ENCODE results near the gene CASP10. TPM values are rescaled to one million over a fixed set of nuclear protein-coding genes. Genes with fewer than 3 reads are reported as not detected.

CASP10 gene
- total and polyA plus RNA-seq, 2 of the 13 experiments (the other 11 are each of a cell fraction or from before 2014, with no cell fraction given) = 22.2 to 23.8 TPM

DNA sequence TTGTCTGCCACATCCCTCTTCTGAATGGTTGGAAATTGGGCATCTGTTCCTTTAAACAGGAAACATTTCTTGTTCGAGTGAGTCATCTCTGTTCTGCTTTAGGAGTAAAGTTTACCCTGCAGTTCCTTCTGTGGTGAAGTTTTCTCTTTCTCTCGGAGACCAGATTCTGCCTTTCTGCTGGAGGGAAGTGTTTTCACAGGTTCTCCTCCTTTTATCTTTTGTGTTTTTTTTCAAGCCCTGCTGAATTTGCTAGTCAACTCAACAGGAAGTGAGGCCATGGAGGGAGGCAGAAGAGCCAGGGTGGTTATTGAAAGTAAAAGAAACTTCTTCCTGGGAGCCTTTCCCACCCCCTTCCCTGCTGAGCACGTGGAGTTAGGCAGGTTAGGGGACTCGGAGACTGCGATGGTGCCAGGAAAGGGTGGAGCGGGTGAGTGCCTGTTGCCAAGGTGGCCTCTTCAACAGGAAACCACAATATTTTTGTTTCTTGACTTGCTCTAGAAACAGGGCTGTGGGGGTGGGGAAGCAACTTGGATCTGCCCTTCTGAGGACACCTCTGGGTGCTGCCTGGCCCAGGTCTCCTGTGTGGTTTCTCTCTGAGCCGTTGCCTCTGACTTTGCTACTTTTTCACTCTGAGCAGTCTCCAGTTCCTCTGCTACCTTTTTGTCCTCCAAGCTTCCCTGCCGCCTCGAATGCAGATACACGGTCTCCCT lies 75.2 kb downstream of the CASP10 start (continued):
- TF ChIP-seq ASH2L (IDR thresholded peaks at IDR 0.05; ENCODE audit: insufficient read length, low read depth, low read length) = peak; percentile 55
- no peak for TF ChIP-seq ZNF256 (CRISPR knock-in tag; conservative IDR thresholded peaks at IDR 0.05)
- peak; percentile 24; the same call in 1 of the 2 replicates for TF ChIP-seq MXD1 (CRISPR knock-in tag; IDR thresholded peaks at IDR 0.05)
- TF ChIP-seq POGK (CRISPR knock-in tag; conservative IDR thresholded peaks at IDR 0.05) = no peak; the same call in 1 of the 2 replicates
- TF ChIP-seq DBP (CRISPR knock-in tag; IDR thresholded peaks at IDR 0.05; ENCODE audit: not compliant biosample characterization) = no peak
- TF ChIP-seq ZZZ3 (CRISPR knock-in tag; IDR thresholded peaks at IDR 0.05; ENCODE audit: borderline replicate concordance) = no peak
- TF ChIP-seq CREM (IDR thresholded peaks at IDR 0.05) = 0 out of 2 replicates have a peak, but pooled peaks have one; percentile 9
- TF ChIP-seq CREM (CRISPR knock-in tag; IDR thresholded peaks at IDR 0.05) = no peak
- peak; percentile 56; the same call in 1 of the 2 replicates for TF ChIP-seq SSRP1 (CRISPR knock-in tag; IDR thresholded peaks at IDR 0.05)
- no peak for TF ChIP-seq NCOR1 (IDR thresholded peaks at IDR 0.05; ENCODE audit: borderline replicate concordance, low read length)
- no peak for TF ChIP-seq RFXAP (CRISPR knock-in tag; IDR thresholded peaks at IDR 0.05; ENCODE audit: borderline replicate concordance)
- no peak for TF ChIP-seq ZBTB42 (CRISPR knock-in tag; IDR thresholded peaks at IDR 0.05)
- TF ChIP-seq SNAPC2 (CRISPR knock-in tag; IDR thresholded peaks at IDR 0.05) = 0 out of 2 replicates have a peak, but pooled peaks have one; percentile 51
- TF ChIP-seq, protein P1, sequence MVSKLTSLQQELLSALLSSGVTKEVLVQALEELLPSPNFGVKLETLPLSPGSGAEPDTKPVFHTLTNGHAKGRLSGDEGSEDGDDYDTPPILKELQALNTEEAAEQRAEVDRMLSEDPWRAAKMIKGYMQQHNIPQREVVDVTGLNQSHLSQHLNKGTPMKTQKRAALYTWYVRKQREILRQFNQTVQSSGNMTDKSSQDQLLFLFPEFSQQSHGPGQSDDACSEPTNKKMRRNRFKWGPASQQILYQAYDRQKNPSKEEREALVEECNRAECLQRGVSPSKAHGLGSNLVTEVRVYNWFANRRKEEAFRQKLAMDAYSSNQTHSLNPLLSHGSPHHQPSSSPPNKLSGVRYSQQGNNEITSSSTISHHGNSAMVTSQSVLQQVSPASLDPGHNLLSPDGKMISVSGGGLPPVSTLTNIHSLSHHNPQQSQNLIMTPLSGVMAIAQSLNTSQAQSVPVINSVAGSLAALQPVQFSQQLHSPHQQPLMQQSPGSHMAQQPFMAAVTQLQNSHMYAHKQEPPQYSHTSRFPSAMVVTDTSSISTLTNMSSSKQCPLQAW (CRISPR knock-in tag; IDR thresholded peaks at IDR 0.05) = peak; percentile 62; the same call in 1 of the 2 replicates
- peak; percentile 51 for TF ChIP-seq HDAC2 (CRISPR knock-in tag; IDR thresholded peaks at IDR 0.05)
- TF ChIP-seq REL (CRISPR knock-in tag; conservative IDR thresholded peaks at IDR 0.05) = no peak
- TF ChIP-seq RFXANK (CRISPR knock-in tag; IDR thresholded peaks at IDR 0.05) = no peak
- TF ChIP-seq, protein P2, sequence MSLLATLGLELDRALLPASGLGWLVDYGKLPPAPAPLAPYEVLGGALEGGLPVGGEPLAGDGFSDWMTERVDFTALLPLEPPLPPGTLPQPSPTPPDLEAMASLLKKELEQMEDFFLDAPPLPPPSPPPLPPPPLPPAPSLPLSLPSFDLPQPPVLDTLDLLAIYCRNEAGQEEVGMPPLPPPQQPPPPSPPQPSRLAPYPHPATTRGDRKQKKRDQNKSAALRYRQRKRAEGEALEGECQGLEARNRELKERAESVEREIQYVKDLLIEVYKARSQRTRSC (CRISPR knock-in tag; IDR thresholded peaks at IDR 0.05; ENCODE audit: low read depth) = no peak
- TF ChIP-seq SETDB1 (CRISPR knock-in tag; IDR thresholded peaks at IDR 0.05; ENCODE audit: borderline replicate concordance) = no peak
- no peak for TF ChIP-seq KDM6A (CRISPR knock-in tag; IDR thresholded peaks at IDR 0.05; ENCODE audit: low read depth)
- TF ChIP-seq ZNF652 (CRISPR knock-in tag; IDR thresholded peaks at IDR 0.05; ENCODE audit: borderline replicate concordance, low read depth) = no peak
- TF ChIP-seq, protein P3, sequence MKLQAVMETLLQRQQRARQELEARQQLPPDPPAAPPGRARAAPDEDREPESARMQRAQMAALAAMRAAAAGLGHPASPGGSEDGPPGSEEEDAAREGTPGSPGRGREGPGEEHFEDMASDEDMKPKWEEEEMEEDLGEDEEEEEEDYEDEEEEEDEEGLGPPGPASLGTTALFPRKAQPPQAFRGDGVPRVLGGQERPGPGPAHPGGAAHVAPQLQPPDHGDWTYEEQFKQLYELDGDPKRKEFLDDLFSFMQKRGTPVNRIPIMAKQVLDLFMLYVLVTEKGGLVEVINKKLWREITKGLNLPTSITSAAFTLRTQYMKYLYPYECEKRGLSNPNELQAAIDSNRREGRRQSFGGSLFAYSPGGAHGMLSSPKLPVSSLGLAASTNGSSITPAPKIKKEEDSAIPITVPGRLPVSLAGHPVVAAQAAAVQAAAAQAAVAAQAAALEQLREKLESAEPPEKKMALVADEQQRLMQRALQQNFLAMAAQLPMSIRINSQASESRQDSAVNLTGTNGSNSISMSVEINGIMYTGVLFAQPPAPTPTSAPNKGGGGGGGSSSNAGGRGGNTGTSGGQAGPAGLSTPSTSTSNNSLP (IDR thresholded peaks at IDR 0.05; ENCODE audit: low read depth, low read length) = no peak
- TF ChIP-seq ZNF883 (CRISPR knock-in tag; IDR thresholded peaks at IDR 0.05; ENCODE audit: not compliant biosample characterization) = no peak
- no peak for TF ChIP-seq ZNF557 (CRISPR knock-in tag; IDR thresholded peaks at IDR 0.05)

Data from HepG2 (cell line).